ENCODE measurements around the gene SCNN1B.

SCNN1B gene

DNA sequence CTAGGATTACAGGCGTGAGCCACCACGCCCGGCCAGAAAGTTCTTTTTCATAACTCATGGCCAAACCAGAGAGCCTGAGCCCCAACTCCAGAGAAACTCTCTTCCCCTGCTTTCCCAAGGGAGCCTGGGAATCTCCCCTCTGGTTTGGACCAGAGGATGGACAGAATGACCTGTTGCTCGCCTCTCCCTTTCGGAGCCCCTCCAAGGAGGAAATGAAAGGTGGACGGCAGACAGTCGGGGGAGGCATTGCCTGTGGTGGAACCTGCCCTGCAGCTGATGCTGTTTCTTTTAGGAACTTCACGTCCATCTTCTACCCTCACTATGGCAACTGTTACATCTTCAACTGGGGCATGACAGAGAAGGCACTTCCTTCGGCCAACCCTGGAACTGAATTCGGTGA, 65.5 kb downstream of the SCNN1B start:
- H3K9me3 ChIP-seq (ENCODE audit: control insufficient read depth, low read length) = no peaks in the 10 kb centered on the region
- no peak for TF ChIP-seq CTCF (IDR thresholded peaks at IDR 0.05)
- no peaks in the 10 kb centered on the region for H3K79me2 ChIP-seq
- H3K4me1 ChIP-seq = no peaks in the 10 kb centered on the region
- H3K9ac ChIP-seq = no peak overlapping the region
- H3K27me3 ChIP-seq (ENCODE audit: control insufficient read depth, insufficient read depth, low read length) = no peaks in the 10 kb centered on the region
- no peaks in the 10 kb centered on the region for H3K36me3 ChIP-seq (ENCODE audit: control insufficient read depth, insufficient read depth, low read length)
- no peak overlapping the region for H3K4me3 ChIP-seq (ENCODE audit: low read depth, low read length)
- no peak overlapping the region for H3K4me2 ChIP-seq (ENCODE audit: low read length)
- no peak overlapping the region for H3K27ac ChIP-seq
- H2AFZ ChIP-seq = no peak overlapping the region

- Histone ChIP-seq H2AFZ (no peak overlapping the region), H3K4me3 (ENCODE audit: low read depth, low read length) (no peak overlapping the region), H3K4me1 (no peaks in the 10 kb centered on the region), H3K27ac (no peak overlapping the region), H3K9me3 (ENCODE audit: control insufficient read depth, low read length) (no peaks in the 10 kb centered on the region), H3K9ac (no peak overlapping the region), H3K79me2 (no peaks in the 10 kb centered on the region), H3K36me3 (ENCODE audit: control insufficient read depth, insufficient read depth, low read length) (no peaks in the 10 kb centered on the region), H3K27me3 (ENCODE audit: control insufficient read depth, insufficient read depth, low read length) (no peaks in the 10 kb centered on the region), H3K4me2 (ENCODE audit: low read length) (no peak overlapping the region)
- no peak for TF ChIP-seq CTCF (IDR thresholded peaks at IDR 0.05)
Measured at GRCh38 chr16:23367988-23368387, 65.9 kb downstream of the SCNN1B start.

DNA sequence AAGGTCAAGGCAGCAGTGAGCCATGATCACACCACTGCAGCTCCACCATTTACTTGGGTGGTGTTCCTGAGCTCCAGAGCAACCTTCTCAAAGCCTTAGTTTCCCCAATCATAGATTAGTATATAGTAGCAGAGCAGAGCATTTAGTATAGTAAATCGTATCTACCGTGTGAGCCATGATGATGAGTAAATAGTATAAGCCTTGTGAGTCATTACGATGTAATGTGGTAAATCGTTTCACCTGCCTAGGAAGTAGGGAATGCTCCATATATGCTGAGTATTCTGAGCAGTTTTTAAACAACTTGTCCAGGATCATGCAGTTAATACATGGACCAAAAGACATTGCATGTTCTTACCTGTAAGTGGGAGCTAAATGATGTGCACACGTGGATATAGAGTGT, 66.4 kb downstream of the SCNN1B start:
- no peak overlapping the region for H3K4me2 ChIP-seq (ENCODE audit: low read length)
- no peak overlapping the region for H3K9ac ChIP-seq
- H3K4me1 ChIP-seq = no peaks in the 10 kb centered on the region
- no peaks in the 10 kb centered on the region for H3K79me2 ChIP-seq
- TF ChIP-seq CTCF (IDR thresholded peaks at IDR 0.05) = no peak
- no peaks in the 10 kb centered on the region for H3K27me3 ChIP-seq (ENCODE audit: control insufficient read depth, insufficient read depth, low read length)
- H3K9me3 ChIP-seq (ENCODE audit: control insufficient read depth, low read length) = no peaks in the 10 kb centered on the region
- no peak overlapping the region for H2AFZ ChIP-seq
- no peaks in the 10 kb centered on the region for H3K36me3 ChIP-seq (ENCODE audit: control insufficient read depth, insufficient read depth, low read length)
- no peak overlapping the region for H3K27ac ChIP-seq
- no peak overlapping the region for H3K4me3 ChIP-seq (ENCODE audit: low read depth, low read length)

GRCh38 chr16:23369416-23369815, 67.3 kb downstream of the SCNN1B start:
- no peak overlapping the region for H3K9ac ChIP-seq
- no peaks in the 10 kb centered on the region for H3K79me2 ChIP-seq
- H3K27ac ChIP-seq = no peak overlapping the region
- H3K27me3 ChIP-seq (ENCODE audit: control insufficient read depth, insufficient read depth, low read length) = no peaks in the 10 kb centered on the region
- H2AFZ ChIP-seq = no peak overlapping the region
- TF ChIP-seq CTCF (IDR thresholded peaks at IDR 0.05) = no peak
- H3K36me3 ChIP-seq (ENCODE audit: control insufficient read depth, insufficient read depth, low read length) = no peaks in the 10 kb centered on the region
- no peak overlapping the region for H3K4me3 ChIP-seq (ENCODE audit: low read depth, low read length)
- H3K4me1 ChIP-seq = no peaks in the 10 kb centered on the region
- no peak overlapping the region for H3K4me2 ChIP-seq (ENCODE audit: low read length)
- no peaks in the 10 kb centered on the region for H3K9me3 ChIP-seq (ENCODE audit: control insufficient read depth, low read length)

DNA sequence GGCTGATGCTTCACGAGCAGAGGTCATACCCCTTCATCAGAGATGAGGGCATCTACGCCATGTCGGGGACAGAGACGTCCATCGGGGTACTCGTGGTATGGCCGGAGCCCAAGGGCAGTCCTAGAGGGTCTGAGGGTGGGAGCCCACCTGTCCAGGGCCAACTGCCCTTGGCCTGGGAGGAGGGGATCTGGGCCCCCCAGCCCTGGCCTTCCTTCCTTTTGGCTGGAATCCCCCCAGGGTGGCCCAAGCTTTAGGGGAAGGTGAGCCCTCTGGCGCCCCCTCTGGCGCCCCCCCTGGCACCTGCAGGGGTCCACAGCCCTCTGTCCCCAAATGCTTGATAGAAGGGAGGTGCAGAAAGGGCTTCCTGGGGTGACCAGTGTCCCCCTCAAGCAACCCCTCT, 69.3 kb downstream of the SCNN1B start:
- Histone ChIP-seq H3K4me1 (no peaks in the 10 kb centered on the region), H3K9me3 (ENCODE audit: control insufficient read depth, low read length) (no peaks in the 10 kb centered on the region), H3K9ac (no peak overlapping the region), H3K36me3 (ENCODE audit: control insufficient read depth, insufficient read depth, low read length) (no peaks in the 10 kb centered on the region), H3K4me3 (ENCODE audit: low read depth, low read length) (no peak overlapping the region), H3K4me2 (ENCODE audit: low read length) (no peak overlapping the region), H2AFZ (no peak overlapping the region), H3K27ac (no peak overlapping the region), H3K79me2 (no peaks in the 10 kb centered on the region), H3K27me3 (ENCODE audit: control insufficient read depth, insufficient read depth, low read length) (no peaks in the 10 kb centered on the region)
- TF ChIP-seq CTCF (IDR thresholded peaks at IDR 0.05) = no peak
